Fibroblast of lung (primary cell): Measurements from ENCODE around the gene DYNC1LI2. TPM values are rescaled to one million over a fixed set of nuclear protein-coding genes. Genes with fewer than 3 reads are reported as not detected.

Experiments used
- DNase-seq, 2 donors: peaks; one replicate each; pipeline versions ENCODE4 v3.0.0 to v3.0.0-alpha.2; 2010; ENCODE audit warnings: low read depth in 2 of 2
- H2AFZ ChIP-seq: 2 replicates; pipeline ENCODE4 v1.5.1; 2012; ENCODE audit warnings: low read length, control low read depth, inconsistent platforms
- H3K27ac ChIP-seq: 2 replicates; pipeline ENCODE4 v1.5.1; 2011; ENCODE audit warnings: low read length, control low read depth; ENCODE audit not compliant: insufficient read depth
- H3K27me3 ChIP-seq: 2 replicates; pipeline ENCODE4 v1.5.1; 2011; ENCODE audit warnings: mild to moderate bottlenecking, low read length; ENCODE audit not compliant: control insufficient read depth, insufficient read depth
- H3K36me3 ChIP-seq: 2 replicates; pipeline ENCODE4 v1.5.1; 2011; ENCODE audit warnings: low read length; ENCODE audit not compliant: control insufficient read depth, insufficient read depth
- H3K4me1 ChIP-seq: 2 replicates; pipeline ENCODE4 v1.5.1; 2011; ENCODE audit warnings: low read length; ENCODE audit not compliant: control insufficient read depth, insufficient read depth; ENCODE audit errors: extremely low read depth
- H3K4me2 ChIP-seq: 2 replicates; pipeline ENCODE4 v1.5.1; 2011; ENCODE audit warnings: low read length, control low read depth; ENCODE audit not compliant: insufficient read depth; ENCODE audit errors: extremely low read depth
- H3K4me3 ChIP-seq, 4 experiments: fragments of 200-600 bp in 1 of 4; sonication (generic) in 1 of 4; replicated peaks in 1 of 4; 2 replicates each; pipeline ENCODE4 v1.5.1; 2011 to 2016; ENCODE audit warnings: low read length in 4 of 4, low read depth in 3 of 4, mild to moderate bottlenecking in 3 of 4, control low read depth in 2 of 4, inconsistent platforms in 1 of 4, mixed read lengths in 1 of 4; ENCODE audit not compliant: insufficient read depth in 1 of 4; ENCODE audit errors: control extremely low read depth in 1 of 4
- H3K79me2 ChIP-seq: 2 replicates; pipeline ENCODE4 v1.5.1; 2012; ENCODE audit warnings: mild to moderate bottlenecking, low read length, inconsistent platforms; ENCODE audit not compliant: control insufficient read depth, insufficient read depth
- H3K9ac ChIP-seq: 2 replicates; pipeline ENCODE4 v1.5.1; 2011; ENCODE audit warnings: mild to moderate bottlenecking, low read length, control low read depth; ENCODE audit not compliant: insufficient read depth
- H3K9me3 ChIP-seq: 2 replicates; pipeline ENCODE4 v1.5.1; 2012; ENCODE audit warnings: low read depth, low read length; ENCODE audit not compliant: control insufficient read depth, insufficient read depth
- H4K20me1 ChIP-seq: 2 replicates; pipeline ENCODE4 v1.5.1; 2011; ENCODE audit warnings: low read length; ENCODE audit not compliant: control insufficient read depth, insufficient read depth; ENCODE audit errors: extremely low read depth
- EZH2 ChIP-seq: IDR thresholded peaks from 2 replicates; pipeline ENCODE4 v1.5.1; 2012; ENCODE audit warnings: low read length, control low read depth, mild to moderate bottlenecking; ENCODE audit errors: missing control alignments
- polyA plus RNA-seq, 2 donors: library from polyadenylated mRNA; depleted of rRNA in 1 of 2; stranded (reverse) in 1 of 2; unstranded in 1 of 2; fragments of >200 nt; gene quantifications; 2 replicates each; pipeline ENCODE4 v1.2.1, GENCODE V29; 2011 to 2012; ENCODE audit warnings: missing spikeins in 1 of 2
- total RNA-seq: library from RNA; depleted of rRNA; stranded (reverse); fragments of >200 nt; gene quantifications from 2 replicates; pipeline ENCODE4 v1.2.1, GENCODE V29; 2014
- TF ChIP-seq, protein P1 (sequence below), 2 donors: IDR thresholded peaks in 1 of 2; conservative IDR thresholded peaks in 1 of 2; 1 replicate in 1 of 2; 2 replicates in 1 of 2; pipeline ENCODE4 v1.5.1; 2011 to 2012; ENCODE audit warnings: low read length in 2 of 2, control low read depth in 1 of 2, inconsistent platforms in 1 of 2, low read depth in 1 of 2, mild to moderate bottlenecking in 1 of 2

The DYNC1LI2 gene
- total and polyA plus RNA-seq, 2 donors (not counting 1 experiment from before 2014, with no cell fraction given): 83.3 to 173 TPM

DNA sequence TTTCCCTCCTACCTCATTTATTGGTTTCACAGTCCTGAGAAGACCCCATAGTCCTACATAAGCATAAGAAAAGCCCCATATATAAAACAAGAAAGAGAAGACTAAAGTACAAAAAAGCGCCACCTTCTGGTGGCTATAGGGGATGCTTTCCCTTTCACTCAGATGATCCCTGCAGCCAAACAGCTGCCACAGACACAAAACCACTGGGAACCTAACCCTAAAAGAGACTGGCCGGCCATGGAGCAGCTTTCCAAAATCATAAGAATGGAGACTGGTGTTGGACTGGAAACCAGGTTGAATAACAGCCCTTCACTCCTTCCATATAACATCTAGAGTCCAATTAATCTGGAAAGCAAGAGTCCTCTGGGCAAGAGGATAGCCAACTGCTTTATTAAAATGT is 11.4 kb downstream of the DYNC1LI2 start:
- Histone ChIP-seq H3K4me2 (no peak overlapping the region), H3K4me3 (no peak overlapping the region), H3K27me3 (no peaks in the 10 kb centered on the region), H3K36me3 (peaks cover 18% of the 10 kb centered on the region), H3K79me2 (peaks cover 51% of the 10 kb centered on the region), H3K27ac (no peak overlapping the region), H3K9me3 (no peaks in the 10 kb centered on the region), H3K9ac (no peak overlapping the region), H4K20me1 (no peaks in the 10 kb centered on the region), H3K4me1 (peaks cover 16% of the 10 kb centered on the region), H2AFZ (no peak overlapping the region)
- DNase-seq: peak in 1 of 2 donors; percentile 49
- TF ChIP-seq, protein P1, sequence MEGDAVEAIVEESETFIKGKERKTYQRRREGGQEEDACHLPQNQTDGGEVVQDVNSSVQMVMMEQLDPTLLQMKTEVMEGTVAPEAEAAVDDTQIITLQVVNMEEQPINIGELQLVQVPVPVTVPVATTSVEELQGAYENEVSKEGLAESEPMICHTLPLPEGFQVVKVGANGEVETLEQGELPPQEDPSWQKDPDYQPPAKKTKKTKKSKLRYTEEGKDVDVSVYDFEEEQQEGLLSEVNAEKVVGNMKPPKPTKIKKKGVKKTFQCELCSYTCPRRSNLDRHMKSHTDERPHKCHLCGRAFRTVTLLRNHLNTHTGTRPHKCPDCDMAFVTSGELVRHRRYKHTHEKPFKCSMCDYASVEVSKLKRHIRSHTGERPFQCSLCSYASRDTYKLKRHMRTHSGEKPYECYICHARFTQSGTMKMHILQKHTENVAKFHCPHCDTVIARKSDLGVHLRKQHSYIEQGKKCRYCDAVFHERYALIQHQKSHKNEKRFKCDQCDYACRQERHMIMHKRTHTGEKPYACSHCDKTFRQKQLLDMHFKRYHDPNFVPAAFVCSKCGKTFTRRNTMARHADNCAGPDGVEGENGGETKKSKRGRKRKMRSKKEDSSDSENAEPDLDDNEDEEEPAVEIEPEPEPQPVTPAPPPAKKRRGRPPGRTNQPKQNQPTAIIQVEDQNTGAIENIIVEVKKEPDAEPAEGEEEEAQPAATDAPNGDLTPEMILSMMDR (conservative IDR thresholded peaks at IDR 0.05 in 1 of 2, IDR thresholded peaks at IDR 0.05 in 1 of 2; ENCODE audit: low read depth in 1 of 2, low read length in 2 of 2): peak; percentile 59 to 66
- no peak for TF ChIP-seq EZH2

DNA sequence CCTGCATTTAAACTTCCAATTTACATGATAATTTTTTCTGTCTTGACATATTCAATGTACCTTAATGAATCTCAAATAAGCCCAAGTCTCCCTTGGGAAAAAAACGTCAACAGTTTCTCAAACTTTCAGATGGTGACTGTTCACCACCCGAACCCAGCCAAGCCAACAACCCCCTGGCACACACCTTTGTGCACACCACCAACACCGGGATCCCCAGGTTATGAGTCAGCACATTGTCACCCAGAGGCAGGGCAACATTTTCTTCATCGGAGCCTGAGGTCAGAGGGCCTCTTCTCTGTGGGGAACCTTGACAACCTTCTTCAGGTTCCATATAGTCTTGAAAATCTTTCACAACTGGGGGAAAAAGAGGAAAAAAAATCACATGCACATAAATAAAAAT is 15.5 kb downstream of the DYNC1LI2 start:
- DNase-seq: no peak
- Histone ChIP-seq H3K36me3 (peaks cover 29% of the 10 kb centered on the region), H3K27me3 (no peaks in the 10 kb centered on the region), H3K9ac (no peak overlapping the region), H3K9me3 (no peaks in the 10 kb centered on the region), H3K79me2 (peaks cover 29% of the 10 kb centered on the region), H3K4me1 (peaks cover 5% of the 10 kb centered on the region), H2AFZ (no peak overlapping the region), H3K4me2 (no peak overlapping the region), H3K4me3 (no peak overlapping the region), H3K27ac (no peak overlapping the region), H4K20me1 (no peaks in the 10 kb centered on the region)
- TF ChIP-seq, protein P1 (conservative IDR thresholded peaks at IDR 0.05 in 1 of 2, IDR thresholded peaks at IDR 0.05 in 1 of 2; ENCODE audit: low read depth in 1 of 2, low read length in 2 of 2): no peak
- no peak for TF ChIP-seq EZH2

DNA sequence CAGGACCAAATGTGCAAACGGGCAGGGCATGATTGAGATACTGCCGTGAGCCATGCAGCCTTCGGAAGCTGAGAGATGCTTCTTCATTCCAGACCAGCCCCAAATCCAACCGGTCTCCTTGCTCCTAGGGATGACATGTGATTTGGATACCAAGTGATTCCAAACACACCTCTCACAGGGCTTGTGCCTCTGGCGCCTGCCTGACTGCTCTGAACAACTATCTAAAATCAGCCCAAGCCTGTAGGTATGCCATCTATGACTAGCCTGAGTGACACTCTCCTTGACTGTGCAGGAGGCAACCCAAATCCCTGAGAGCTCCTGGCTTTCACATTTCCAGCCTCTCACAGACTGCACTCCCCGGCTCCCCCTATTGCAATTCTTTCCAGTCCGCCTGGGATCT is 20.3 kb downstream of the DYNC1LI2 start:
- H3K4me1 ChIP-seq: no peaks in the 10 kb centered on the region
- H2AFZ ChIP-seq: no peak overlapping the region
- H3K79me2 ChIP-seq: no peaks in the 10 kb centered on the region
- H3K36me3 ChIP-seq: peaks cover 36% of the 10 kb centered on the region
- no peaks in the 10 kb centered on the region for H3K27me3 ChIP-seq
- no peaks in the 10 kb centered on the region for H4K20me1 ChIP-seq
- H3K4me3 ChIP-seq: no peak overlapping the region
- no peak overlapping the region for H3K27ac ChIP-seq
- H3K4me2 ChIP-seq: no peak overlapping the region
- no peaks in the 10 kb centered on the region for H3K9me3 ChIP-seq
- TF ChIP-seq, protein P1 (conservative IDR thresholded peaks at IDR 0.05 in 1 of 2, IDR thresholded peaks at IDR 0.05 in 1 of 2; ENCODE audit: low read depth in 1 of 2, low read length in 2 of 2): no peak
- TF ChIP-seq EZH2: no peak
- DNase-seq: no peak
- H3K9ac ChIP-seq: no peak overlapping the region
